Measurements from ENCODE around the gene CUL3. TPM values are rescaled to one million over a fixed set of nuclear protein-coding genes. Genes with fewer than 3 reads are reported as not detected.

CUL3 gene
- total RNA-seq (2022; extraction: Qiagen RNA extraction; ENCODE audit: low read depth): 57.9 to 83.9 TPM (median 69.0 TPM) in 5 replicates

GRCh38 chr2:224585211-224586088 lies at the start of gene CUL3:
Gene CUL3 (minus strand): TSS chr2:224585363. CDS start chr2:224585009, 354 bp downstream.

Other genes with a start within 250 kb of the CUL3 start
- gene FAM124B, start 183.3 kb downstream of the CUL3 start, total RNA-seq (2022; extraction: Qiagen RNA extraction; ENCODE audit: low read depth): not detected in 5 replicates
- not detected in 5 replicates for gene CCDC195, start 131.0 kb upstream of the CUL3 start, total RNA-seq (2022; extraction: Qiagen RNA extraction; ENCODE audit: low read depth)

Measured in A549 treated with ZK216348 at 1 μM for 4 hours (cell line).